CD14-positive monocyte (primary cell): ENCODE results near the gene TTC9B. TPM values are rescaled to one million over a fixed set of nuclear protein-coding genes. Genes with fewer than 3 reads are reported as not detected.
A peak's percentile ranks its signal among the peaks of the same experiment; 100 is the strongest.

Experiments used
- DNase-seq, 3 donors: peaks; one replicate each; pipeline ENCODE4 v3.0.0-alpha.2; 2011 to 2022
- H2AFZ ChIP-seq: 2 replicates; pipeline ENCODE4 v1.6.0; 2012; ENCODE audit warnings: mild to moderate bottlenecking, low read depth, low read length, inconsistent platforms; ENCODE audit not compliant: insufficient read depth, poor library complexity, severe bottlenecking
- H3K27ac ChIP-seq, 2 donors: 1 replicate in 1 of 2; 2 replicates in 1 of 2; pipeline ENCODE4 v1.5.1; 2012 to 2013; ENCODE audit warnings: low read length in 2 of 2, control low read depth in 1 of 2, inconsistent platforms in 1 of 2, low read depth in 1 of 2, mild to moderate bottlenecking in 1 of 2
- H3K27me3 ChIP-seq, 2 donors: one replicate each; pipeline versions ENCODE4 v1.6.0 to v1.6.1; 2011 to 2013; ENCODE audit warnings: low read length in 2 of 2; ENCODE audit not compliant: control insufficient read depth in 2 of 2, insufficient read depth in 2 of 2
- H3K36me3 ChIP-seq, 2 donors: replicated peaks in 1 of 2; 1 replicate in 1 of 2; 2 replicates in 1 of 2; pipeline versions ENCODE4 v1.5.1 to v1.6.1; 2012 to 2013; ENCODE audit warnings: low read length in 2 of 2, control low read depth in 1 of 2, inconsistent platforms in 1 of 2, mild to moderate bottlenecking in 1 of 2; ENCODE audit not compliant: insufficient read depth in 2 of 2, control insufficient read depth in 1 of 2
- H3K4me1 ChIP-seq, 2 donors: 1 replicate in 1 of 2; 2 replicates in 1 of 2; pipeline versions ENCODE4 v1.5.1 to v1.6.1; 2012 to 2013; ENCODE audit warnings: low read length in 2 of 2, control low read depth in 1 of 2, inconsistent platforms in 1 of 2, mild to moderate bottlenecking in 1 of 2, moderate library complexity in 1 of 2; ENCODE audit not compliant: insufficient read depth in 2 of 2, control insufficient read depth in 1 of 2
- H3K4me2 ChIP-seq: replicated peaks from 2 replicates; pipeline ENCODE3; 2012; ENCODE audit warnings: low read length, moderate library complexity, mild to moderate bottlenecking; ENCODE audit not compliant: poor library complexity, severe bottlenecking; ENCODE audit errors: extremely low read depth
- H3K4me3 ChIP-seq, 3 experiments: fragments of 200-600 bp in 1 of 3; sonication (generic) in 1 of 3; replicated peaks in 1 of 3; 1 replicate in 2 of 3; 2 replicates in 1 of 3; pipeline ENCODE4 v1.5.1; 2011 to 2013; ENCODE audit warnings: low read length in 3 of 3, mild to moderate bottlenecking in 3 of 3, control low read depth in 2 of 3, low read depth in 2 of 3, inconsistent platforms in 1 of 3, moderate library complexity in 1 of 3
- H3K79me2 ChIP-seq: 2 replicates; pipeline ENCODE4 v1.6.0; 2012; ENCODE audit warnings: mild to moderate bottlenecking, control low read depth, inconsistent platforms, low read length, moderate library complexity; ENCODE audit not compliant: insufficient read depth
- H3K9ac ChIP-seq: 2 replicates; pipeline ENCODE4 v1.6.0; 2017; ENCODE audit warnings: low read length, mild to moderate bottlenecking; ENCODE audit not compliant: insufficient read depth, poor library complexity, severe bottlenecking
- H3K9me3 ChIP-seq, 2 donors: replicated peaks in 1 of 2; 1 replicate in 1 of 2; 2 replicates in 1 of 2; pipeline versions ENCODE4 v1.5.1 to v1.6.1; 2012 to 2013; ENCODE audit warnings: low read length in 2 of 2, control low read depth in 1 of 2; ENCODE audit not compliant: control insufficient read depth in 1 of 2, insufficient read depth in 1 of 2
- H4K20me1 ChIP-seq: 2 replicates; pipeline ENCODE4 v1.6.0; 2012; ENCODE audit warnings: mild to moderate bottlenecking, low read length, control low read depth, moderate library complexity; ENCODE audit not compliant: insufficient read depth
- H3K27ac Mint-ChIP-seq, 7 donors: one replicate each; pipeline ENCODE4 v1.8.0; 2020; ENCODE audit warnings: mild to moderate bottlenecking in 7 of 7, mixed read lengths in 7 of 7, moderate library complexity in 6 of 7, inconsistent platforms in 2 of 7
- H3K27me3 Mint-ChIP-seq, 3 donors: one replicate each; pipeline ENCODE4 v1.8.0; 2021 to 2022; ENCODE audit warnings: low read depth in 3 of 3, mild to moderate bottlenecking in 3 of 3, mixed read lengths in 3 of 3, moderate library complexity in 3 of 3, inconsistent platforms in 1 of 3
- H3K36me3 Mint-ChIP-seq, 2 donors: one replicate each; pipeline ENCODE4 v1.8.0; 2020; ENCODE audit warnings: mixed read lengths in 2 of 2, inconsistent platforms in 1 of 2, mild to moderate bottlenecking in 1 of 2
- H3K4me1 Mint-ChIP-seq: one replicate; pipeline ENCODE4 v1.8.0; 2020; ENCODE audit warnings: mild to moderate bottlenecking, mixed read lengths
- H3K4me3 Mint-ChIP-seq, 2 donors: one replicate each; pipeline ENCODE4 v1.8.0; 2020; ENCODE audit warnings: mild to moderate bottlenecking in 2 of 2, mixed read lengths in 2 of 2, moderate library complexity in 1 of 2
- H3K9me3 Mint-ChIP-seq, 7 donors: one replicate each; pipeline ENCODE4 v1.8.0; 2020 to 2022; ENCODE audit warnings: mixed read lengths in 7 of 7, mild to moderate bottlenecking in 6 of 7, moderate library complexity in 6 of 7, inconsistent platforms in 2 of 7
- WGBS: methylation state at CpG from one replicate; pipeline ENCODE4 v1.1.5; 2013; ENCODE audit warnings: missing lambda C conversion rate; ENCODE audit not compliant: insufficient coverage; 5-methylcytosine and 5-hydroxymethylcytosine counted together
- intact Hi-C, 2 donors: fragments of 100-400 bp; cut with micrococcal nuclease; formaldehyde crosslinking; loops; one replicate each; pipeline versions ENCODE4 v1.15.0 to v1.15.1; 2023
- polyA plus RNA-seq, 3 donors: library from polyadenylated mRNA; depleted of rRNA in 1 of 3; unstranded in 2 of 3; stranded (reverse) in 1 of 3; fragments of 300-500 nt in 2 of 3; fragments of >200 nt in 1 of 3; fragmentation: Illumina TruSeq in 2 of 3; gene quantifications; 1 replicate in 2 of 3; 2 replicates in 1 of 3; pipeline ENCODE4 v1.2.3, GENCODE V29; 2012 to 2021
- TF ChIP-seq, protein P1 (sequence below): fragments of 200-600 bp; IDR thresholded peaks from one replicate; pipeline ENCODE4 v1.8.0; 2022; ENCODE audit warnings: antibody characterized with exemption, mild to moderate bottlenecking

The TTC9B gene
- polyA plus RNA-seq, 3 donors, result not detected

DNA sequence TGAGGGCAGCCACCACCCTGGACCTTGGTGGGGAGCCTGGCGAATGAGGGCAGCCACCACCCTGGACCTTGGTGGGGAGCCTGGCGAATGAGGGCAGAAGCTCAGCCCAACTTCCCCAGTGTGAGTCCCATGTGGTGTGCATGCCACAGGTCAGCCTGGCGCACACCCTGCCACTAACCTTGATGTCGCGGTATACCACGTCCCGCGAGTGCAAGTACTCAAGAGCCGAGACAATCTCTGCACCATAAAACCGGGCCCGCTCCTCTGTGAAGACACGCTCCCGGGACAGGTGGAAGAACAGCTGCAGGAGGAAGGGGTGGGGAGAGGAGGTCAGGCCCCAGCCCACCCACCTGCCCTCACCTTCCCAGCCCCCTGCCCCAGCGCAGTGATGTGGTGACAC is 19.6 kb upstream of the TTC9B start:
- Histone ChIP-seq H2AFZ (no peak overlapping the region), H4K20me1 (peaks cover 6% of the 10 kb centered on the region), H3K4me3 (no peak overlapping the region), H3K27ac (no peak overlapping the region), H3K36me3 (peaks cover 90 to 97% of the 10 kb centered on the region in 2 donors), H3K9ac (no peak overlapping the region), H3K9me3 (no peaks in the 10 kb centered on the region), H3K79me2 (no peaks in the 10 kb centered on the region), H3K27me3 (no peaks in the 10 kb centered on the region), H3K4me2 (no peak overlapping the region), H3K4me1 (no peaks in the 10 kb centered on the region)
- 97% methylated on average over 6 of the region's 14 CpGs for WGBS
- peaks cover 68 to 94% of the 10 kb centered on the region in 2 donors for H3K36me3 Mint-ChIP-seq
- DNase-seq, result no peak
- H3K4me3 Mint-ChIP-seq, result no peak overlapping the region
- H3K27ac Mint-ChIP-seq, result peak overlapping the region in 1 of 7 donors; percentile 45
- H3K9me3 Mint-ChIP-seq, result no peaks in the 10 kb centered on the region
- H3K27me3 Mint-ChIP-seq, result no peaks in the 10 kb centered on the region
- TF ChIP-seq, protein P1, sequence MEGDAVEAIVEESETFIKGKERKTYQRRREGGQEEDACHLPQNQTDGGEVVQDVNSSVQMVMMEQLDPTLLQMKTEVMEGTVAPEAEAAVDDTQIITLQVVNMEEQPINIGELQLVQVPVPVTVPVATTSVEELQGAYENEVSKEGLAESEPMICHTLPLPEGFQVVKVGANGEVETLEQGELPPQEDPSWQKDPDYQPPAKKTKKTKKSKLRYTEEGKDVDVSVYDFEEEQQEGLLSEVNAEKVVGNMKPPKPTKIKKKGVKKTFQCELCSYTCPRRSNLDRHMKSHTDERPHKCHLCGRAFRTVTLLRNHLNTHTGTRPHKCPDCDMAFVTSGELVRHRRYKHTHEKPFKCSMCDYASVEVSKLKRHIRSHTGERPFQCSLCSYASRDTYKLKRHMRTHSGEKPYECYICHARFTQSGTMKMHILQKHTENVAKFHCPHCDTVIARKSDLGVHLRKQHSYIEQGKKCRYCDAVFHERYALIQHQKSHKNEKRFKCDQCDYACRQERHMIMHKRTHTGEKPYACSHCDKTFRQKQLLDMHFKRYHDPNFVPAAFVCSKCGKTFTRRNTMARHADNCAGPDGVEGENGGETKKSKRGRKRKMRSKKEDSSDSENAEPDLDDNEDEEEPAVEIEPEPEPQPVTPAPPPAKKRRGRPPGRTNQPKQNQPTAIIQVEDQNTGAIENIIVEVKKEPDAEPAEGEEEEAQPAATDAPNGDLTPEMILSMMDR, result no peak
- intact Hi-C loops, result no loop called here
- no peaks in the 10 kb centered on the region for H3K4me1 Mint-ChIP-seq

DNA sequence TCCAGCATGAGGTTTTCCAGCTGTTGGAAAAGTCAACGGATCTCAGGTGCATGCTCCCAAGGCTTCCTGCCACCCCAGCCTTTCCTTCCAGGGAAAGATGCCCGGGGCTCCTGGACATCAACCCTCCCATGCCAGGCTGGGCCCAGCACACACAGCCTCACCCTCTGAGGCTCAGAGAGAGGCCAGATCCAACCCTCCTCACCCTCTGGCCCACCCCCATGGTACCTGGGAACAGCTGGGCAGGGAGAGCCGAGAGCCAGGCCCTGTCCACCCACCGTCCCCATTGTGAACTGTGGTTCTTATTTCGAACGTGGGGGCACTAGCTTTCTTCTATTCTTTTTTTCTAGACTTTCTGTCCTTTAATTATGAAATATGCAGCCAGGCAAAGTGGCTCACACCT is 18.2 kb upstream of the TTC9B start:
- no peak overlapping the region for H2AFZ ChIP-seq
- Mint-ChIP-seq H3K36me3 (peaks cover 59 to 82% of the 10 kb centered on the region in 2 donors), H3K9me3 (no peaks in the 10 kb centered on the region), H3K27me3 (no peaks in the 10 kb centered on the region), H3K4me3 (no peak overlapping the region), H3K27ac (peak overlapping the region in 1 of 7 donors; percentile 31), H3K4me1 (no peaks in the 10 kb centered on the region)
- TF ChIP-seq, protein P1, result no peak
- DNase-seq, result no peak
- no peaks in the 10 kb centered on the region for H3K27me3 ChIP-seq
- H3K4me2 ChIP-seq, result no peak overlapping the region
- no peaks in the 10 kb centered on the region for H3K9me3 ChIP-seq
- H3K27ac ChIP-seq, result no peak overlapping the region
- H3K4me3 ChIP-seq, result no peak overlapping the region
- H3K36me3 ChIP-seq, result peaks cover 77 to 84% of the 10 kb centered on the region in 2 donors
- intact Hi-C loops, result no loop called here
- no peaks in the 10 kb centered on the region for H3K4me1 ChIP-seq
- H3K9ac ChIP-seq, result no peak overlapping the region
- H3K79me2 ChIP-seq, result no peaks in the 10 kb centered on the region
- H4K20me1 ChIP-seq, result peaks cover 6% of the 10 kb centered on the region
- 100% methylated on average over 6 of the region's 6 CpGs for WGBS
